H1 (cell line): ENCODE results near the gene SCARB1. TPM values are rescaled to one million over a fixed set of nuclear protein-coding genes. Genes with fewer than 3 reads are reported as not detected.

Experiments used
- ASH2L ChIP-seq: fragments of 200-600, 300-600 bp; sonication (generic); IDR thresholded peaks from one replicate; pipeline ENCODE4 v1.7.1; 2017; ENCODE audit warnings: low read length
- CREB1 ChIP-seq: IDR thresholded peaks from 2 replicates; pipeline ENCODE4 v1.6.1; 2012; ENCODE audit warnings: inconsistent platforms
- EGR1 ChIP-seq: IDR thresholded peaks from 2 replicates; pipeline ENCODE4 v1.6.1; 2011; ENCODE audit warnings: low read depth, low read length, borderline replicate concordance
- EP300 ChIP-seq, 2 experiments: IDR thresholded peaks; 1 replicate in 1 of 2; 2 replicates in 1 of 2; pipeline ENCODE4 v1.6.1; 2011 to 2012; ENCODE audit warnings: low read depth in 2 of 2, low read length in 2 of 2, mild to moderate bottlenecking in 2 of 2, borderline replicate concordance in 1 of 2, inconsistent platforms in 1 of 2, moderate library complexity in 1 of 2
- GABPA ChIP-seq: IDR thresholded peaks from 2 replicates; pipeline ENCODE4 v1.6.1; 2011; ENCODE audit warnings: mild to moderate bottlenecking, low read length, moderate library complexity, borderline replicate concordance; ENCODE audit not compliant: insufficient read depth
- KDM4A ChIP-seq: IDR thresholded peaks from one replicate; pipeline ENCODE4 v1.7.1; 2012; ENCODE audit warnings: low read depth, mild to moderate bottlenecking, moderate library complexity, low read length, inconsistent platforms; ENCODE audit not compliant: severe bottlenecking
- RBBP5 ChIP-seq: IDR thresholded peaks from 2 replicates; pipeline ENCODE4 v1.7.1; 2012; ENCODE audit warnings: low read depth, mild to moderate bottlenecking, inconsistent platforms, low read length, moderate library complexity, borderline replicate concordance
- polyA plus RNA-seq, 7 experiments: library from polyadenylated mRNA; depleted of rRNA in 3 of 7; stranded (reverse) in 5 of 7; unstranded in 2 of 7; fragments of >200 nt in 5 of 7; fragments of 200-250 nt in 2 of 7; gene quantifications; 1 replicate in 5 of 7; 2 replicates in 1 of 7; 4 replicates in 1 of 7; pipeline versions ENCODE4 v1.2.1 to v1.2.3, GENCODE V29; 2011 to 2013; ENCODE audit warnings: missing spikeins in 2 of 7, mixed read lengths in 2 of 7
- total RNA-seq: library from RNA; stranded (reverse); fragmentation: NEBNext Ultra II Directional; extraction: Animal tissue kit (Norgen Biotek cat#: 25700); gene quantifications from 2 replicates; pipeline ENCODE4 v1.2.1, GENCODE V29; 2021
- TF ChIP-seq, protein P1 (sequence below): IDR thresholded peaks from 2 replicates; pipeline ENCODE4 v1.6.1; 2012; ENCODE audit warnings: inconsistent platforms

The SCARB1 gene
- total and polyA plus RNA-seq, 2 of the 8 experiments (the other 6 are each of a cell fraction or from before 2014, with no cell fraction given): 45.3 to 57.1 TPM

- no peak for TF ChIP-seq GABPA
- no peak for TF ChIP-seq ASH2L
- no peak for TF ChIP-seq KDM4A
- no peak for TF ChIP-seq RBBP5
- TF ChIP-seq, protein P1, sequence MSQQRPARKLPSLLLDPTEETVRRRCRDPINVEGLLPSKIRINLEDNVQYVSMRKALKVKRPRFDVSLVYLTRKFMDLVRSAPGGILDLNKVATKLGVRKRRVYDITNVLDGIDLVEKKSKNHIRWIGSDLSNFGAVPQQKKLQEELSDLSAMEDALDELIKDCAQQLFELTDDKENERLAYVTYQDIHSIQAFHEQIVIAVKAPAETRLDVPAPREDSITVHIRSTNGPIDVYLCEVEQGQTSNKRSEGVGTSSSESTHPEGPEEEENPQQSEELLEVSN: no peak
- TF ChIP-seq CREB1: no peak
- no peak for TF ChIP-seq EP300 (IDR thresholded peaks at IDR 0.05; ENCODE audit: borderline replicate concordance in 1 of 2, low read depth in 2 of 2, low read length in 2 of 2)
- TF ChIP-seq EGR1: no peak
Observed at GRCh38 chr12:124764870-124765580, 98.6 kb downstream of the SCARB1 start (continued).
